ENCODE data around the gene C1RL.

DNA sequence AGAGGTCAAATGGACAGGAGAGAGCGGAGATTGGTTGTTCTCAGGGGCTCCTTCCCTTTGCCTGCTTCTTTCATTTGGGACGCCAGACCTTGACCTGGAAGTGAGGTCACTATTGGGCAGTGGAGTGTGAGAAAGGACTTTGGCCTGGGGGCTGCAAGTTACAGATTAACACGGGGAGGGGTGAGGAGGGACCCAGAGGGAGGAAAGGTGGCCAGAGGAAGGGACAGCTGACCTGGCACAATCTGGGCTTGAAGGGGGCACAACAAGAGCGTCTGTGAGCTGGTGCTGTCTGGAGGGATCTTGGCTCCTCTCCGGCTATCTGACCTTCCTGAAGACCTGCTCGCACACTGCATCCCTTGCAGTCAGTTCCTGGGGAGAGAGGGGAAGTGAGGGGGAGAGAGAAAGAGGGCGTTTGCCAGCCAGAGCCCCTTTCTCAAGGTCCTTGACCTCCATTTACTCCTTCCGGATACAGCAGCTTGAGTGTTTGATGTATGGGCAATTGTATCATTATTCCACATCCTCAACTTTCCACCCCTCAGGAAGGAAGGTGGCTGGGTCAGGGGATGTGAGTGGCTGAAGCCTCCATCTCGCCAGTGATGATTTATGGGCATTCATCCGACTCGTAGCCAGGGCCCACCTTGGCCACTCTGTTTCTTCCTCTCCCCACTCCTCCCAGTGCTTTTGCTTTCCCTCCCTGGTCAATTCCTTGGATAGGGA lies 14.9 kb upstream of the C1RL start:
- TF ChIP-seq, protein P1, sequence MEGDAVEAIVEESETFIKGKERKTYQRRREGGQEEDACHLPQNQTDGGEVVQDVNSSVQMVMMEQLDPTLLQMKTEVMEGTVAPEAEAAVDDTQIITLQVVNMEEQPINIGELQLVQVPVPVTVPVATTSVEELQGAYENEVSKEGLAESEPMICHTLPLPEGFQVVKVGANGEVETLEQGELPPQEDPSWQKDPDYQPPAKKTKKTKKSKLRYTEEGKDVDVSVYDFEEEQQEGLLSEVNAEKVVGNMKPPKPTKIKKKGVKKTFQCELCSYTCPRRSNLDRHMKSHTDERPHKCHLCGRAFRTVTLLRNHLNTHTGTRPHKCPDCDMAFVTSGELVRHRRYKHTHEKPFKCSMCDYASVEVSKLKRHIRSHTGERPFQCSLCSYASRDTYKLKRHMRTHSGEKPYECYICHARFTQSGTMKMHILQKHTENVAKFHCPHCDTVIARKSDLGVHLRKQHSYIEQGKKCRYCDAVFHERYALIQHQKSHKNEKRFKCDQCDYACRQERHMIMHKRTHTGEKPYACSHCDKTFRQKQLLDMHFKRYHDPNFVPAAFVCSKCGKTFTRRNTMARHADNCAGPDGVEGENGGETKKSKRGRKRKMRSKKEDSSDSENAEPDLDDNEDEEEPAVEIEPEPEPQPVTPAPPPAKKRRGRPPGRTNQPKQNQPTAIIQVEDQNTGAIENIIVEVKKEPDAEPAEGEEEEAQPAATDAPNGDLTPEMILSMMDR (IDR thresholded peaks at IDR 0.05), result no peak
- TF ChIP-seq EP300 (IDR thresholded peaks at IDR 0.05) (no peak), POLR2A (IDR thresholded peaks at IDR 0.05) (no peak), POLR2AphosphoS5 (IDR thresholded peaks at IDR 0.05) (no peak)

Data from suprapubic skin (tissue), 4 donors.